ENCODE results near the gene KLHL29.

DNA sequence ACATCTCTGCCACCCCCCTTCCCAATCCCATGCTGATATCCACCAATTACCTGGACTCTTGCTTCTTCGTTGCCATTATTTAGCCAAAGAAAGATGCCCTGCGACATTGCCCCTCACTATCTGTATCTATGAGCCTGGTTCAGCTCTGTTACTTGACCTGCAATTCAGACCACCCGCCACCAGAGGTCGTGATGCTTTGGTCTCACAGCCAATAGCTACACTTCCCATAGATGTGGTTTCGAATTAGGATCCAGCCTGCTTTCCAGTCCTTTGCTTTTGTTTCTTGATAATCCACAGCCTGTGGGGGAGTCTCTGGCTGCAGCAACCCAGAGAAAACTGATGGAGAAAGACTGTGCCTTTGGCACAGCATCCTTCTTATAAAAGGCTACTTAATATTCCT is 239.4 kb downstream of the KLHL29 start:
- TF ChIP-seq, protein P1, sequence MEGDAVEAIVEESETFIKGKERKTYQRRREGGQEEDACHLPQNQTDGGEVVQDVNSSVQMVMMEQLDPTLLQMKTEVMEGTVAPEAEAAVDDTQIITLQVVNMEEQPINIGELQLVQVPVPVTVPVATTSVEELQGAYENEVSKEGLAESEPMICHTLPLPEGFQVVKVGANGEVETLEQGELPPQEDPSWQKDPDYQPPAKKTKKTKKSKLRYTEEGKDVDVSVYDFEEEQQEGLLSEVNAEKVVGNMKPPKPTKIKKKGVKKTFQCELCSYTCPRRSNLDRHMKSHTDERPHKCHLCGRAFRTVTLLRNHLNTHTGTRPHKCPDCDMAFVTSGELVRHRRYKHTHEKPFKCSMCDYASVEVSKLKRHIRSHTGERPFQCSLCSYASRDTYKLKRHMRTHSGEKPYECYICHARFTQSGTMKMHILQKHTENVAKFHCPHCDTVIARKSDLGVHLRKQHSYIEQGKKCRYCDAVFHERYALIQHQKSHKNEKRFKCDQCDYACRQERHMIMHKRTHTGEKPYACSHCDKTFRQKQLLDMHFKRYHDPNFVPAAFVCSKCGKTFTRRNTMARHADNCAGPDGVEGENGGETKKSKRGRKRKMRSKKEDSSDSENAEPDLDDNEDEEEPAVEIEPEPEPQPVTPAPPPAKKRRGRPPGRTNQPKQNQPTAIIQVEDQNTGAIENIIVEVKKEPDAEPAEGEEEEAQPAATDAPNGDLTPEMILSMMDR (conservative IDR thresholded peaks at IDR 0.05; ENCODE audit: low read depth, low read length), result peak; percentile 87
- no peak for TF ChIP-seq EZH2 (IDR thresholded peaks at IDR 0.05; ENCODE audit: low read length, unreplicated experiment)
- no peak for TF ChIP-seq EZH2phosphoT487 (IDR thresholded peaks at IDR 0.05; ENCODE audit: borderline replicate concordance, low read length)
